SIG-M5 treated with dmso at 0.1 percent for 504 hours (cell line): ENCODE measurements around the gene ADARB2.

Source experiments
- DNase-seq: peaks from one replicate; lab custom pipeline; 2025; ENCODE audit not compliant: unreplicated experiment; lab: John Stamatoyannopoulos, UW

ADARB2 gene

GRCh38 chr10:1217237-1217587, 520.1 kb downstream of the ADARB2 start:
- no peak for DNase-seq

- DNase-seq: no peak
Observed at GRCh38 chr10:1216574-1217236, 520.6 kb downstream of the ADARB2 start.

- no peak for DNase-seq
Observed at GRCh38 chr10:1215862-1216573, 521.3 kb downstream of the ADARB2 start.

DNA sequence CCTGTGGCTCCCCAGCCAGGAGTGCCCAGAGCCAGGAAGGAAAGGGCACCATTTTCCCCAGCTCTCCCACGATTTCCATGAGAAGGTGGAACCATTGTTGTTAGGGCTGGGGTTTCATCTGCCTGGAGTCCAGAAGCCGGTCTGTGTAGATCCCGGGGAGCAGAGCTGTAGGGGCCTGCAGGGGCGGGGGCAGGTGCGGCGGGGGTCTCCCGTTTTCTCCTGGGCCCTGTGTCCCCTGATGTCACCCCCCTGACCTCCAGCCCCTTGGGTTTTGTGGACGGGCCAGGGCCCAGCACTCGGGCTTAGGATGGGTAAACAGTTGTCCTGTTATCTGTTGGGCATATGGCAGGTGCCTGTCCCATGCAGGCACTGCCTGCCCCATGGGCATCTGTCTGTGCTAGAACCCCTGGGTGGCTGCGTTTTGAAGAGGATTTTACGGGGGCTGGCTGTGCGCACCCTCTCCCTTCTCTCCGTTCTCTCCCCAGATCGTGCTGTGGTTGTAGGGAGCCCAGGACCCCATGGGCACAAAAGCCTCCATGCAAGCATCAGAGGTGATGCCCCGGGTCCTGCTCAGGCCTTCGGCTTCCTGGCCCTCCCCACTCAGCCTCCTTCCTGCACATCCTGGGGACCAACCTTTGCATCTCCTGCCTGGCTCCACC, 522.3 kb downstream of the ADARB2 start:
- no peak for DNase-seq

DNA sequence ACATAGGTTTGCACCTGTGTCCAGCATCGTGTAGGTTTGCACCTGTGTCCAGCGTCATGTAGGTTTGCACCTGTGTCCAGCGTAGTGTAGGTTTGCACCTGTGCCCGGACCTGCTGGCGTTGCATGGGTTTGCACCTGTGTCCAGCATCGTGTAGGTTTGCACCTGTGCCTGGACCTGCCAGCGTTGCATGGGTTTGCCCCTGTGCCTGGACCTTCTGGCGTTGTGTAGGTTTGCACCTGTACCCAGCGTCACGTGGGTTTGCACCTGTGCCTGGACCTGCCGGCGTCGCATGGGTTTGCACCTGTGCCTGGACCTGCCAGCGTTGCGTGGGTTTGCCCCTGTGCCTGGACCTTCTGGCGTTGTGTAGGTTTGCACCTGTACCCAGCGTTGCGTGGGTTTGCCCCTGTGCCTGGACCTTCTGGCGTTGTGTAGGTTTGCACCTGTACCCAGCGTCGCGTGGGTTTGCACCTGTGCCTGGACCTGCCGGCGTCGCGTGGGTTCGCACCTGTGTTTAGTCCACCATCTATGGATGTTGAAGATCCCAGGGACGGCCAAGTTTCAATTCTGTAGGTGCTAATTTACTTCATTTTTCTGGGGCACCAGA, 523.2 kb downstream of the ADARB2 start:
- no peak for DNase-seq

DNA sequence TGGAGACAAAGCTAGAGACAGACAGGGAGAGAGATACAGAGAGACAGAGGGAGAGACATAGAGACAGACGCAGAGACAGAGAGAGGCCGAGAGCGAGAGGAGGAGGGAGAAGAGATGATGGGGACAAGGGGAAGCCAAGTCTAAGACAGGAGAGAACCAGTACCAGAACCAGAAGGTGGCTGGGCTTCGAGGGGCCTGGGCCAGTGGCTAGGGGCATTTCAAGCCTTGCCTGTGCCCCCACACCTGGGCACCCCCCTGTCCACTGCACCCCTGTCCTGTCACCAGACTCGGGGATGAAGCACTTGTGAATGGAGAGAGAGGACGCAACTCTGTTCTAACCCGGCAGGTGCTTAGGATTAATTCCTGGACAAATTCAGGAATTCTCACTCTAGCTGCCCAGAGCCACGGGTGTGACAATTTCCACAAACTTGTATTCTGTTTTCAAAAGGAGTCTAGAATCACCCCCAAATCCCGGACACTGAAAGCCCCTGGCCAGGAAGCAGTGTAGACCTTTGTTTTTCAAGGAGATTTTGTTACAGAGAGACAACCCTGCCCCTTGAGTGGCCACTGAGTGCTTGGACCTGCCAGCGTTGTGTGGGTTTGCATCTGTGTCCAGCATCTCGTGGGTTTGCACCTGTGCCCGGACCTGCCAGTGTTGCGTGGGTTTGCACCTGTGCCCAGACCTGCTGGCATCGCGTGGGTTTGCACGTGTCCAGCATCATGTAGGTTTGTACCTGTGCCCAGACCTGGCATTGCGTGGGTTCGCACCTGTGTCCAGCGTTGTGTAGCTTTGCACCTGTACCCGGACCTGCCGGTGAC, 523.9 kb downstream of the ADARB2 start:
- no peak for DNase-seq

- no peak for DNase-seq
Observed at GRCh38 chr10:1212571-1213141, 524.7 kb downstream of the ADARB2 start.

DNA sequence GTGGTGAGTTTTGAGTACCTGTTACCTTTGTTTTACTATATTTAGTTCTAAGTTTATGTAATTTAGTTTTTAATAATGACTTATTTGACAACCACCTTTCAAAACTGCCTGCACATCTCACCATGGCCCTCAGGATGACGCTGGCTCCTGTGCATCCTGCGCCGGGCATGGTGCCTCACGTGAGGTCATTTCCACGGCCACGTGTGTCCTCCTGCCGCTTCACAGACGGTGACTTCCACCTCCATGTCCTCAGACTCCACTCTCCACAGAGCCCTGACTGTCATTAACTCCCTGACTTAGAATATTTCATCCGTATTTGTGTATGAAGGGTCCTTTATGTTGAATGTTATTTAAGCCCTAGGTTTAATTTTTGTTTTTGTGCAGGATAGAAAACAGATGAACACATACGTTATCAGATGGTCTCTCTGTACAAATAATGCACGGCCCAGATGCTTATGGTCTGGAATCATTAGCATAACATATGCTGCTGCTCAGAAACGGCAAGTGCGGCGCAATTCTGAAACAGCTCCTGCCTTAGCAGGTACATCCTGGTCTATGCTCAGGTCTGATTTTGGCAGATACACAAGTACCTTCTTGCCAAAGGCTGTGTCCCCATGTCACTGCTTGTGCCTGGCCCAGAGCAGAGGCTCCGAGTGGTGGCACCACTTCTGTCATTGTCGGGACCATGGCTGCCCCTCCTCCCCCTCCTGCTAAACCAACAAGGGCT, 525.3 kb downstream of the ADARB2 start:
- no peak for DNase-seq

DNA sequence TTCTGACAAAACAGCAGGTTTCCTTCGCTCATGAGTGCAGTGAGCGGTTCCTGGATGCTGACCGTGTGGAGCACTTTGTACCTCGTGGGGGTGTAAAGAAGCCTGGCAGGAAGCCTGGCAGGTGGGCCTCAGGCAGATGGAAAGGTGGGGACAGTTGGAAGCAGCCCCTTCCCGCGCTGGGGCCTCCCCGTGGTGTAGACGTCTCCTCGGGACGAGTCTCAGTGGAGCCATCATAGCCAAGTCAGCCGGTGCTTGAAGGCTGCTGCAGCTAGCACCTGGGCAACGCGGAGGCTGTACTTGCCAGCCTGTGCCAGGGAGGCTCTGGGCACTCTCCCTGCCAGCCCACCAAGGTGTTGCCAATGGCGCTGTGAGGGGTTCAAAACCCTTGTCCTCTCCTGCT, 526.7 kb downstream of the ADARB2 start:
- DNase-seq: no peak

DNA sequence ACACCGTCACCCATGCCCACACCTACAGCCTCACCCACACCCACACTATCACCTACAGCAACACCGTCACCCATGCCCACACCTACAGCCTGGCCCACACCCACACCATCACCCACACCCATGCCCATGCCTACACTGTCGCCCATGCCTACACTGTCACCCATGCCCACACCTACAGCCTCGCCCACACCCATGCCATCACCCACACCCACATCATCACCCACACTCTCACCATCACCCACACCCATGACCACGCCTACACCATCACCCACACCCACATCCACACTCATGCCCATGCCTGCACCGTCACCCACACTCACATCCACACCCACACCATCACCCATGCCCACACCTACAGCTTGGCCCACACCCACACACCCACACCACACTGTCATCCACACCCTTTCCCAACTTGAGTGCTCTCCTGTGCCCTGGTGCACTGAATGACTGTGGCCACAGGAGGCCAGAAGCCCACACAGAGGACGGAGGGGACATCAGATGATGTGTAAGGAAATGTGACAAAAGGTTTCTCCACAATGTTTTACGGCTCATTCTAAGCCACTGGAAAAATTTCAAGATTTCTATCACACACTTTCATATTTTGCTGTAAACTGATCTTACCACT, 527.9 kb downstream of the ADARB2 start:
- no peak for DNase-seq

GRCh38 chr10:1208366-1209311, 528.7 kb downstream of the ADARB2 start:
- no peak for DNase-seq

DNA sequence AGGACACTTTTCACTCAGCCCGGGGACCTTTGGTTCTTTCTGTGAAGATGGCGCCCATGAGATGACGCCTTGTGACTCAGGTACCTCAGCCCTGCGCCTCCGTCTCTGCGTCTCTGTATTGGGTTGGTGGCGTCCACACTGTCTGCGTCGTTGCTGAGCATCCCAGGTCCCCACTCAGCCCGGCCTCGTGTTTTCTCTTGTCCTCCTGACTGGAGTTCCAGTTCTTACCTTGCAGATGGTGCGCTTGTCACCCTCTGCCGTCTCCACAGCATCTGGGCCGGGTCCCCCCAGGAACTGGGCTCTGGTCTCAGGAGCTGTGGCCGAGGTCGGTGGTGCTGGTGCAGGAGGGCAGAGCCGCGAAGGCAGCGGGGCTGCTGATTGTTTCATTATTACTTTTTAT, 530.7 kb downstream of the ADARB2 start:
- no peak for DNase-seq

- no peak for DNase-seq
Observed at GRCh38 chr10:1206101-1206500, 531.2 kb downstream of the ADARB2 start.

DNA sequence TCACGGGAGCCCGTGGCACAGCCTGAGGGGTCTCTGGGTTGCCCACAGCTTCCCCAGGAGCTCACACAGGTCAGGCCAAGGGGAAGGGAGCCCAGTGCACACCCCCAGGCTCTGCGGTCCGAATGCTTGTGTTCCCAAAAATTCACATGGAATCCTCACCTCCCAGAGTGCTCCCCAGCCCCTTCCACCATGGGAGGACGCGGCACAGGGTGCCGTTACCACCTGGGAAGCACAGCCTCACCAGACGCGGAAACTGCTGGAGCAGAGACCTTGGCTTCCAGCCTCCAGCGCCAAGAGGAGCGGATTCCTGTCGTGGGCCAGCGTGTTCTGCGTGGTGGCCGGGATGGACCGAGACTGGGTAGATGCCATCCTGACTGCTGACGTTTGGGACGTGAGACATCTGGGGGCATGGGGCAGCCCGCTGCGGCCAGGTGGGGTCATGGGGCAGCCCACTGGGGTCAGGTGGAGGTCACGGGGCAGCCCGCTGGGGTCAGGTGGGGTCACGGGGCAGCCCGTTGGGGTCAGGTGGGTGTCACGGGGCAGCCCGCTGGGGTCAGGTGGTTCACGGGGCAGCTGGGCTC, 531.8 kb downstream of the ADARB2 start:
- DNase-seq: no peak

GRCh38 chr10:1204434-1205326, 532.6 kb downstream of the ADARB2 start:
- no peak for DNase-seq

- no peak for DNase-seq
Observed at GRCh38 chr10:1203704-1204103, 533.6 kb downstream of the ADARB2 start.

- no peak for DNase-seq
Observed at GRCh38 chr10:1203216-1203615, 534.1 kb downstream of the ADARB2 start.
